Esophagus squamous epithelium (tissue), 4 donors: ENCODE data around the gene USH2A.

Experiments
- CTCF ChIP-seq, 6 experiments: fragments of 450-650 bp in 4 of 6; fragments of 200-600 bp in 2 of 6; sonication (generic) in 2 of 6; IDR thresholded peaks; one replicate each; pipeline ENCODE4 v1.5.1; 2016 to 2019; ENCODE audit warnings: antibody characterized with exemption in 6 of 6, mild to moderate bottlenecking in 4 of 6, moderate library complexity in 4 of 6
- POLR2A ChIP-seq, 4 donors: fragments of 450-650 bp; IDR thresholded peaks; one replicate each; pipeline ENCODE4 v1.6.1; 2017; ENCODE audit warnings: antibody characterized with exemption in 4 of 4, mild to moderate bottlenecking in 4 of 4, moderate library complexity in 3 of 4

- TF ChIP-seq CTCF (IDR thresholded peaks at IDR 0.05), result no peak
- no peak for TF ChIP-seq POLR2A (IDR thresholded peaks at IDR 0.05)
Observed at GRCh38 chr1:215825056-215825455, 598.2 kb downstream of the USH2A start.
